CD4-positive, CD25-positive, alpha-beta regulatory T cell (primary cell): ENCODE data around the gene MCEE. TPM values are rescaled to one million over a fixed set of nuclear protein-coding genes. Genes with fewer than 3 reads are reported as not detected.

ENCODE experiments used
- ATAC-seq, 2 donors: fragments of 150-1000 bp; cut with Tn5 transposase; one replicate each; pipeline ENCODE4 v1.10.0; 2021; ENCODE audit warnings: low read depth in 2 of 2, moderate number of reproducible peaks in 2 of 2, moderate library complexity in 1 of 2
- DNase-seq, 3 donors: peaks; one replicate each; pipeline versions ENCODE4 v3.0.0 to v3.0.0-alpha.2; 2012 to 2022; ENCODE audit warnings: mixed read lengths in 1 of 3
- H3K27ac ChIP-seq: one replicate; pipeline ENCODE4 v1.7.0; 2013; ENCODE audit warnings: mild to moderate bottlenecking, low read length; ENCODE audit not compliant: insufficient read depth, poor library complexity, severe bottlenecking
- H3K27me3 ChIP-seq: one replicate; pipeline ENCODE4 v1.7.0; 2013; ENCODE audit warnings: low read length; ENCODE audit not compliant: control insufficient read depth, insufficient read depth
- H3K36me3 ChIP-seq: one replicate; pipeline ENCODE4 v1.7.0; 2013; ENCODE audit warnings: mild to moderate bottlenecking, low read length, moderate library complexity; ENCODE audit not compliant: control insufficient read depth, insufficient read depth
- H3K4me1 ChIP-seq: 2 replicates; pipeline ENCODE4 v1.7.0; 2013; ENCODE audit warnings: mild to moderate bottlenecking, low read length; ENCODE audit not compliant: insufficient read depth, control insufficient read depth, poor library complexity, severe bottlenecking
- H3K4me3 ChIP-seq: one replicate; pipeline ENCODE4 v1.7.0; 2013; ENCODE audit warnings: low read depth, mild to moderate bottlenecking, low read length, moderate library complexity
- H3K9me3 ChIP-seq, 2 experiments: 1 replicate in 1 of 2; 2 replicates in 1 of 2; pipeline ENCODE4 v1.7.0; 2013; ENCODE audit warnings: low read length in 2 of 2, mild to moderate bottlenecking in 1 of 2, moderate library complexity in 1 of 2; ENCODE audit not compliant: control insufficient read depth in 2 of 2
- H3K27ac Mint-ChIP-seq, 3 donors: one replicate each; pipeline ENCODE4 v1.8.0; 2020 to 2022; ENCODE audit warnings: mild to moderate bottlenecking in 3 of 3, mixed read lengths in 3 of 3, moderate library complexity in 2 of 3
- H3K27me3 Mint-ChIP-seq: one replicate; pipeline ENCODE4 v1.8.0; 2022; ENCODE audit warnings: mild to moderate bottlenecking, mixed read lengths
- H3K36me3 Mint-ChIP-seq: one replicate; pipeline ENCODE4 v1.8.0; 2020; ENCODE audit warnings: mixed read lengths
- H3K4me1 Mint-ChIP-seq, 4 donors: one replicate each; pipeline ENCODE4 v1.8.0; 2020 to 2022; ENCODE audit warnings: mixed read lengths in 4 of 4, mild to moderate bottlenecking in 1 of 4
- H3K4me3 Mint-ChIP-seq, 4 donors: one replicate each; pipeline ENCODE4 v1.8.0; 2020 to 2022; ENCODE audit warnings: mild to moderate bottlenecking in 4 of 4, mixed read lengths in 4 of 4, moderate library complexity in 3 of 4
- H3K9me3 Mint-ChIP-seq, 7 donors: one replicate each; pipeline ENCODE4 v1.8.0; 2020 to 2022; ENCODE audit warnings: mixed read lengths in 7 of 7, mild to moderate bottlenecking in 3 of 7, moderate library complexity in 2 of 7
- polyA plus RNA-seq, 4 donors: library from polyadenylated mRNA; unstranded; fragments of 300-500 nt; fragmentation: Illumina TruSeq; gene quantifications; one replicate each; pipeline ENCODE4 v1.2.3, GENCODE V29; 2021
- total RNA-seq: library from RNA; stranded (reverse); gene quantifications from one replicate; pipeline ENCODE4 v1.2.3, GENCODE V29; 2022

The MCEE gene
- total and polyA plus RNA-seq, 5 donors from 2014 or later: 12.8 to 38.2 (median 30.3) TPM

DNA sequence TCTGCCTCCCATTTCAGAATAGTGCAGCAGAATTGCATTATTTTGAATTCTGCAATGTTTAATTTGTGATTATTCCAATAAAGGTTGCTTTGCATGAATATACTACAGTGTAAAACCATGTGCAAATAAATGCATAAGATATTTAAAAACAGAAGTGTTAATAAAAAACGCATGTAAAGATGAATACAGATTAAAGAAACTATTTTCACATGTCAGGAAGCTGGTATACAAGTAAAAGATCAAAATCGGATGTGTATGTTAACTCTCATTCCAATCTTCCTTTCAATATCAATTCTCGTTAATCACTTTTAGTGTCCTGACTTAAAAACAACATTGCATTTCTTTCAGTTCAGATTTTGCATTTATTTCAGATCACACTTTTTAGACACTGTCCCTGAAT lies 3.1 kb downstream of the MCEE start:
- peaks cover 5 to 29% (median 21%) of the 10 kb centered on the region in 4 donors for H3K4me1 Mint-ChIP-seq
- Histone ChIP-seq H3K27me3 (no peaks in the 10 kb centered on the region), H3K9me3 (no peaks in the 10 kb centered on the region), H3K27ac (no peak overlapping the region), H3K4me3 (no peak overlapping the region), H3K36me3 (peaks cover 12% of the 10 kb centered on the region), H3K4me1 (peaks cover 34% of the 10 kb centered on the region)
- H3K27ac Mint-ChIP-seq: no peak overlapping the region
- H3K27me3 Mint-ChIP-seq: no peaks in the 10 kb centered on the region
- DNase-seq (no peak), ATAC-seq (no peak)
- peaks cover 9% of the 10 kb centered on the region for H3K36me3 Mint-ChIP-seq
- H3K4me3 Mint-ChIP-seq: peak overlapping the region in 1 of 4 donors; percentile 24
- no peaks in the 10 kb centered on the region for H3K9me3 Mint-ChIP-seq

DNA sequence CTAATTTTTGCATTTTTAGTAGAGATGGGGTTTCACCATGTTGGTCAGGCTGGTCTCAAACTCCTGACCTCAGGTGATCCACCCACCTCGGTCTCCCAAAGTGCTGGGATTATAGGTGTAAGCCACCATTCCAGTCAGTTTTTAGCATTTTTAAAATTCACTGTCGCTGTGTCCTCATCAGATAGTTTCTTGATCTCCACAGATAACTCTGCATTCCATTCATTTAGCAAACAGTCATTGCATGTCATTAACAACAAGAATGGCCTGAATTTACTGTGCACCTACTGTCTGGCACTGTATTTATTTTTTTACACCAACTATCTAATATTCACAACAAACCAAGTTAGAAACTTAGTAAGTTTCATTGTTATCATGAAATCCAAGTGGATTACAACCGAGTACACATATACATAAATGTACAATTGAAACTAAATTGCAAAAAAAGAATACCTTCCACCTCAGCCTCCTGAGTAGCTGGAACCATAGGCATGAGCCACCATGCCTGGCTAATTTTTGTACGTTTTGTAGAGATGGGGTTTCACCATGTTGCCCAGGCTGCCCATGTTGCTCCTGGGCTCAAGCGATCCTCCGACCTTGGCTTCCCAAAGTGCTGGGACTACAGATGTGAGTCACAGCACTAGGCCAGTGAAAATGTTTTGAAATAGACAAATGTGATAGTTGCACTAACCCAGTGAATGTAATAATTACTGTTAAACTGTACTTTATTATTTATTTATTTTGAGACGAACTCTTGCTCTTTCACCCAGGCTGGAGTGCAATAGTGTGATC lies 4.3 kb downstream of the MCEE start:
- Histone ChIP-seq H3K36me3 (peaks cover 12% of the 10 kb centered on the region), H3K4me1 (peaks cover 21% of the 10 kb centered on the region), H3K4me3 (no peak overlapping the region), H3K27ac (no peak overlapping the region), H3K27me3 (no peaks in the 10 kb centered on the region), H3K9me3 (no peaks in the 10 kb centered on the region)
- no peak overlapping the region for H3K27ac Mint-ChIP-seq
- H3K36me3 Mint-ChIP-seq: peaks cover 9% of the 10 kb centered on the region
- peak overlapping the region in 1 of 4 donors; percentile 54 for H3K4me3 Mint-ChIP-seq
- no peaks in the 10 kb centered on the region for H3K9me3 Mint-ChIP-seq
- ATAC-seq (no peak), DNase-seq (no peak)
- H3K27me3 Mint-ChIP-seq: no peaks in the 10 kb centered on the region
- peaks cover 5 to 31% (median 22%) of the 10 kb centered on the region in 4 donors for H3K4me1 Mint-ChIP-seq

DNA sequence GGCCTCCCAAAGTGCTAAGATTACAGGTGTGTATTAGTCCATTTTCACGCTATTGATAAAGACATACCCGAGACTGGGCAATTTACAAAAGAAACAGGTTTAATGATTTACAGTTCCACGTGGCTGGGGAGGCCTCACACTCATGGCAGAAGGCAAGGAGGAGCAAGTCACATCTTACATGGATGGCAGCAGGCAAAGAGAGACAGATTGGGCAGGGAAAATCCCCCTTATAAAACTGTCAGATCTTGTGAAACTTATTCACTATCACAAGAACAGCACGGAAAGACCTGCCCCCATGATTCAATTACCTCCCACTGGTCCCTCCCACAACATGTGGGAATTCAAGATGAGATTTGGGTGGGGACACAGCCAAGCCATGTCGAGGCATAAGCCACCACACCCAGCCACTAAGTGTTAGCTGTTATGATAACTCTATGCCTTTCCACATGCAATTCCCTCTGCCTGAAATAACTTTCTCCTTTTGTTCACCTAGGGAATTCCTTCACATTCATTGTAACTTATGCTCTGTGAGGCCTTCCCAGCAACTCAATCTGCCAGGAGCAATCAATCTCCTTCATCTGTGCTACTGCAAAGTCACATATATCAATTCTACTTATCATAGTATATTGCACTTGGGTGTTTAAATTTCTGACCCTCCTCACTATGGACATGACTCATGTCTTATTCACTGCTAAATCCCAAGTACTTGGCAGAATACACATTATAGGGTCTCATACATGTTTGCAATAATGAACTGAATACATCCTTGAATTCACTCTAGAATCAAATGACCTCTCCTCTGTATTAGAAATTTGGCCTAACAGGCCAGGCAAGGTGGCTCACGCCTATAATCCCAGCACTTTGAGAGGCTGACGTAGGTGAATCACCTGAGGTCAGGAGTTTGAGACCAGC lies 7.4 kb downstream of the MCEE start:
- Mint-ChIP-seq H3K4me1 (peaks cover 0 to 13% (median 12%) of the 10 kb centered on the region in 4 donors), H3K4me3 (no peak overlapping the region), H3K27ac (no peak overlapping the region), H3K36me3 (peaks cover 26% of the 10 kb centered on the region), H3K9me3 (no peaks in the 10 kb centered on the region), H3K27me3 (no peaks in the 10 kb centered on the region)
- H3K36me3 ChIP-seq: peaks cover 25% of the 10 kb centered on the region
- H3K27ac ChIP-seq: no peak overlapping the region
- H3K9me3 ChIP-seq: no peaks in the 10 kb centered on the region
- no peak for ATAC-seq
- no peaks in the 10 kb centered on the region for H3K4me1 ChIP-seq
- no peaks in the 10 kb centered on the region for H3K27me3 ChIP-seq
- H3K4me3 ChIP-seq: no peak overlapping the region
- DNase-seq: no peak

DNA sequence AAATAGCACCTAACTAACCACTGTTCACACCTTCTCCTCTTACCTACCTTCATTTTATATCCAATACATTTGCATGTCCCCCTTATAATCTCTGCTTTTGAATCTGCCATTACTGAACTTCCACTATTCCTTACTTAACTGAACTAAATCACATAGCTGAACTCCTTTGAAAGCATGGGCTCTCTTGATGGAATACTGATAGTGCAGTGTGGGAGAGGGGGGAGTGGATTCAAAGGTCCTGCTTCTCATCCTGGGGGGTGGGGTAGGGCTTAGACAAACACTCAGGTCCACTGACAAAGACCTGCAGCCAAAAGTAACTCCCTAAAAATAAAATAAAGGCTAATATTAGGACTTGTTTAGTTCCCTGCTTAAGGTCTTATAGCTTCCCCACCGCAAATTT lies 8.6 kb downstream of the MCEE start:
- peaks cover 0 to 8% (median 3%) of the 10 kb centered on the region in 4 donors for H3K4me1 Mint-ChIP-seq
- no peak overlapping the region for H3K27ac Mint-ChIP-seq
- Histone ChIP-seq H3K4me3 (no peak overlapping the region), H3K36me3 (peaks cover 25% of the 10 kb centered on the region), H3K27ac (no peak overlapping the region), H3K9me3 (no peaks in the 10 kb centered on the region), H3K27me3 (no peaks in the 10 kb centered on the region), H3K4me1 (no peaks in the 10 kb centered on the region)
- H3K9me3 Mint-ChIP-seq: no peaks in the 10 kb centered on the region
- H3K36me3 Mint-ChIP-seq: peaks cover 32% of the 10 kb centered on the region
- DNase-seq (no peak), ATAC-seq (no peak)
- H3K4me3 Mint-ChIP-seq: no peak overlapping the region
- no peaks in the 10 kb centered on the region for H3K27me3 Mint-ChIP-seq

DNA sequence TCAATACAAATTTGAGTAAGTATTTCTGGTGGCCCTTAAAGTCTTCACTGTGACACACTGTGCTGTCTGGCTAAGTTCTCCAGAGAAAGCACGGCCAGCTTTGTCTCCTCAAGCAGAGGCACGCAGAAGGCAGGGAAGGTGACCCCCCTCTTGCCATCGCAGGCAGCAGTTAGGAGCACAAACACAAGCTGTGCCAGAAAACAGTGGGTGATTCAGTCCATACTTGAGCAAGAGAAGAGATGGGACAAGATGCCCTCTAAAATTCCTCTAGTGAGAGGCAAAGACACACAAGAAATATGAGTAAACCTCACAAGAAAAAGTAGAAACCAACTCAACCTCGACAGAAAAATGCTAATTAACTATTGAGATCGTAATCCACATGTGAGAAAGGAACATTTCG lies 9.8 kb downstream of the MCEE start:
- peaks cover 0 to 6% (median 2%) of the 10 kb centered on the region in 4 donors for H3K4me1 Mint-ChIP-seq

DNA sequence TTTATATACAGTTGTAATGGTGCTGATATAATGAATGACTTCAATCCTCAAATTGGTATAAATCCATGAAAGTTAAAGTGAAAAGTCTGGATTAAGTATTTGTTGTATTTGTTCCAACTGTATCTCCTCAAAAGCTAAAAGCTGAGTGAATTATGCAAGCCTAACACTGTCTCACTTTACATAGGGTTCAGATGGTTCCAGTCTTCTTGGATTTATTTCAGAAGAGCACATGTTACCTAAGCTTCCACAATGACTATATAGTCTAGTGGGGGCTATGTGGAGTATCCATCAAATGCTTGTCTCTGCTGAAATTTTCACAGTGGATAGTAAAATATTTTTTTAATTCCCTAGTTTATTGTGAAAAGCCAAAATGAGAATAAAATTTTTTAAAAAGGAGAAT lies 13.0 kb downstream of the MCEE start:
- no peaks in the 10 kb centered on the region for H3K27me3 Mint-ChIP-seq
- no peaks in the 10 kb centered on the region for H3K9me3 Mint-ChIP-seq
- DNase-seq (no peak), ATAC-seq (no peak)
- peaks cover 35% of the 10 kb centered on the region for H3K36me3 Mint-ChIP-seq
- Histone ChIP-seq H3K4me1 (no peaks in the 10 kb centered on the region), H3K36me3 (peaks cover 16% of the 10 kb centered on the region), H3K9me3 (no peaks in the 10 kb centered on the region), H3K4me3 (no peak overlapping the region), H3K27ac (no peak overlapping the region), H3K27me3 (no peaks in the 10 kb centered on the region)
- no peak overlapping the region for H3K4me3 Mint-ChIP-seq
- H3K27ac Mint-ChIP-seq: no peak overlapping the region
- peaks cover 4 to 7% (median 6%) of the 10 kb centered on the region in 4 donors for H3K4me1 Mint-ChIP-seq

More for the DNA sequence above, 9.8 kb downstream of the MCEE start:
- peaks cover 25% of the 10 kb centered on the region for H3K36me3 ChIP-seq
- H3K36me3 Mint-ChIP-seq: peaks cover 32% of the 10 kb centered on the region
- no peaks in the 10 kb centered on the region for H3K27me3 ChIP-seq
- ATAC-seq: no peak
- no peak for DNase-seq
- H3K4me1 ChIP-seq: no peaks in the 10 kb centered on the region
- H3K4me3 ChIP-seq: no peak overlapping the region
- H3K4me3 Mint-ChIP-seq: no peak overlapping the region
- no peaks in the 10 kb centered on the region for H3K9me3 Mint-ChIP-seq
- H3K27ac Mint-ChIP-seq: no peak overlapping the region
- no peaks in the 10 kb centered on the region for H3K27me3 Mint-ChIP-seq
- H3K9me3 ChIP-seq: no peaks in the 10 kb centered on the region
- no peak overlapping the region for H3K27ac ChIP-seq

DNA sequence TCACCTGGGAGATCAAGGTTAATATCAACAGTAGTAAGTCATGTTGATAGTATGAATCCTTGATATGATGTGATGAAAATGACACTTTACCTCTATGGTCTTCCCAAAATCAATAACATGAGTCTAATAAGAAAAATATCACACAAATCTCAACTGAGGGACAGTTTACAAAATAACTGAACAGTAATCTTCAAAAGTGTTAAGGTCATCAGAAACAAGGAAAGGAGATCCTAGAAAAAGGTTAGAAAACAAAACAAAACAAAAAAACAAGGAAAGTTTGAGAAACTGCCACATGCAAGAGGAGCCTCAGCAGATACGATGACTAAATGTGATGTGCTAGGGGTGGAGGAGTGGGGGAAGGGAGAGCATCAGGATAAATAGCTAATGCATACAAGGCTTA lies 16.2 kb downstream of the MCEE start:
- Histone ChIP-seq H3K27me3 (no peaks in the 10 kb centered on the region), H3K4me1 (no peaks in the 10 kb centered on the region), H3K4me3 (no peak overlapping the region), H3K36me3 (peaks cover 18% of the 10 kb centered on the region), H3K27ac (no peak overlapping the region), H3K9me3 (no peaks in the 10 kb centered on the region)
- Mint-ChIP-seq H3K27me3 (no peaks in the 10 kb centered on the region), H3K27ac (no peak overlapping the region), H3K4me1 (peaks cover 2 to 11% (median 6%) of the 10 kb centered on the region in 4 donors), H3K9me3 (peaks cover 0 to 3% (median 0%) of the 10 kb centered on the region in 7 donors), H3K4me3 (no peak overlapping the region), H3K36me3 (peaks cover 35% of the 10 kb centered on the region)
- ATAC-seq (no peak), DNase-seq (no peak)
